KMS-11 (cell line): Measurements from ENCODE around the gene NECTIN1.

Experiments
- H2AFZ ChIP-seq: fragments of 200-600 bp; sonication (generic); 2 replicates; pipeline ENCODE4 v1.6.1; 2016; ENCODE audit warnings: antibody characterized with exemption, mixed run types, low read depth
- H3K27ac ChIP-seq: fragments of 200-600 bp; sonication (generic); 2 replicates; pipeline ENCODE4 v1.6.1; 2016; ENCODE audit warnings: mild to moderate bottlenecking, mixed run types
- H3K27me3 ChIP-seq: fragments of 200-600 bp; sonication (generic); 2 replicates; pipeline ENCODE4 v1.6.1; 2017; ENCODE audit warnings: mild to moderate bottlenecking, low read depth, mixed run types, moderate library complexity; ENCODE audit not compliant: insufficient read depth
- H3K36me3 ChIP-seq: fragments of 200-600 bp; sonication (generic); 2 replicates; pipeline ENCODE4 v1.6.1; 2017; ENCODE audit warnings: mild to moderate bottlenecking, mixed run types; ENCODE audit not compliant: insufficient read depth
- H3K4me1 ChIP-seq: fragments of 200-600 bp; sonication (generic); 2 replicates; pipeline ENCODE4 v1.6.1; 2016; ENCODE audit warnings: mild to moderate bottlenecking, low read depth, mixed run types; ENCODE audit not compliant: poor library complexity, severe bottlenecking
- H3K4me2 ChIP-seq: fragments of 200-600 bp; sonication (generic); 2 replicates; pipeline ENCODE4 v1.7.0; 2016; ENCODE audit warnings: mild to moderate bottlenecking, mixed run types
- H3K4me3 ChIP-seq: fragments of 200-600 bp; sonication (generic); IDR thresholded peaks from 2 replicates; pipeline ENCODE4 v1.6.1; 2017; ENCODE audit warnings: low read depth, low read length, mixed read lengths; ENCODE audit not compliant: insufficient read depth
- H3K79me2 ChIP-seq: fragments of 200-600 bp; sonication (generic); 2 replicates; pipeline ENCODE4 v1.6.1; 2016; ENCODE audit warnings: low read depth, mixed run types; ENCODE audit not compliant: insufficient read depth
- H3K9ac ChIP-seq: fragments of 200-600 bp; sonication (generic); 2 replicates; pipeline ENCODE4 v1.6.1; 2016; ENCODE audit warnings: mild to moderate bottlenecking, mixed run types
- H4K20me1 ChIP-seq: fragments of 200-600 bp; sonication (generic); 2 replicates; pipeline ENCODE4 v1.6.1; 2016; ENCODE audit warnings: mild to moderate bottlenecking, mixed run types; ENCODE audit not compliant: insufficient read depth
- TF ChIP-seq, protein P1 (sequence below): fragments of 200-600 bp; sonication (generic); conservative IDR thresholded peaks from 2 replicates; pipeline ENCODE4 v1.6.1; 2017; ENCODE audit warnings: low read depth, mild to moderate bottlenecking, antibody characterized with exemption, low read length, moderate library complexity, mixed read lengths

Gene NECTIN1

GRCh38 chr11:119594639-119595249 is 134.3 kb downstream of the NECTIN1 start:
- TF ChIP-seq, protein P1, sequence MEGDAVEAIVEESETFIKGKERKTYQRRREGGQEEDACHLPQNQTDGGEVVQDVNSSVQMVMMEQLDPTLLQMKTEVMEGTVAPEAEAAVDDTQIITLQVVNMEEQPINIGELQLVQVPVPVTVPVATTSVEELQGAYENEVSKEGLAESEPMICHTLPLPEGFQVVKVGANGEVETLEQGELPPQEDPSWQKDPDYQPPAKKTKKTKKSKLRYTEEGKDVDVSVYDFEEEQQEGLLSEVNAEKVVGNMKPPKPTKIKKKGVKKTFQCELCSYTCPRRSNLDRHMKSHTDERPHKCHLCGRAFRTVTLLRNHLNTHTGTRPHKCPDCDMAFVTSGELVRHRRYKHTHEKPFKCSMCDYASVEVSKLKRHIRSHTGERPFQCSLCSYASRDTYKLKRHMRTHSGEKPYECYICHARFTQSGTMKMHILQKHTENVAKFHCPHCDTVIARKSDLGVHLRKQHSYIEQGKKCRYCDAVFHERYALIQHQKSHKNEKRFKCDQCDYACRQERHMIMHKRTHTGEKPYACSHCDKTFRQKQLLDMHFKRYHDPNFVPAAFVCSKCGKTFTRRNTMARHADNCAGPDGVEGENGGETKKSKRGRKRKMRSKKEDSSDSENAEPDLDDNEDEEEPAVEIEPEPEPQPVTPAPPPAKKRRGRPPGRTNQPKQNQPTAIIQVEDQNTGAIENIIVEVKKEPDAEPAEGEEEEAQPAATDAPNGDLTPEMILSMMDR: no peak
- no peaks in the 10 kb centered on the region for H3K4me1 ChIP-seq
- no peaks in the 10 kb centered on the region for H3K36me3 ChIP-seq
- H2AFZ ChIP-seq: no peak overlapping the region
- H3K79me2 ChIP-seq: no peaks in the 10 kb centered on the region
- H4K20me1 ChIP-seq: no peaks in the 10 kb centered on the region
- H3K9ac ChIP-seq: no peak overlapping the region
- no peak overlapping the region for H3K4me2 ChIP-seq
- no peaks in the 10 kb centered on the region for H3K27me3 ChIP-seq
- H3K27ac ChIP-seq: no peak overlapping the region
- H3K4me3 ChIP-seq: no peak overlapping the region

DNA sequence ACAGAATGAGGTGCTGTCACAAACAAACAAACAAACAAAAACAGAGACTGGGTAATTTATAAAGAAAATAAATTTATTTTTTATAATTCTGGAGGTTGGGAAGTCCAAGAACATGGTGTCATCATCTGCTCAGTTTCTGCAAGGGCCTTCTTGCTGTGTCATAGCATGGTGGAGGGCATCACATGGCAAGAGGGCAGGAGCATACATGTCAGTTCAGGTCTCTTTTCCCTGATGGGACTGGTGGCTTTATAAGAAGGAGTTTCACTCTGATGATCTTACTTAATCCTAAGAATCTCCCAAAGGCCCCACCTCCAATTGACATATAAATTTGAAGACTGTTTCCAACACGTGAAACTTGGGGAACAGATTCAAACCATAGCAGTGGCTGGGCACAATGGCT is 135.7 kb downstream of the NECTIN1 start:
- Histone ChIP-seq H3K27ac (no peak overlapping the region), H3K9ac (no peak overlapping the region), H3K36me3 (no peaks in the 10 kb centered on the region), H4K20me1 (no peaks in the 10 kb centered on the region), H3K4me2 (no peak overlapping the region), H3K4me1 (no peaks in the 10 kb centered on the region), H2AFZ (no peak overlapping the region), H3K4me3 (no peak overlapping the region), H3K27me3 (no peaks in the 10 kb centered on the region), H3K79me2 (no peaks in the 10 kb centered on the region)
- TF ChIP-seq, protein P1: no peak

DNA sequence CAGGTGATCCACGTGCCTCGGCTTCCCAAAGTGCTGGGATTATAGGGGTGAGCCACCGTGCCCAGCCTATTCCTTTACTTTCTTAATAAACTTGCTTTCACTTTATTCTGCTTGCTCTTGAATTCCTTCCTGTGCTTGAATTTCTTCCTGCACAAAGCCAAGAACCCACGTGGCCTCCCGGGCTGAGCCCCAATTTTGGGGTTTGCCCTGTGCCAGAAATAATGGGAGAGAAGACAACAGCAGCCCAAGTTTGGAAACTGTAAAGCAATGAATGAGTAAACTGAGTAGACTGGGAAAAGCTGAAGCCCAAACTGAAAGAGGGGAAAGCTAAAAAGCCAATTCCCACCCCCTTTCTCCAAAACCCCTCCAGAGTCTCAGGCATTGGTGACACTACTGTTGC is 136.4 kb downstream of the NECTIN1 start:
- Histone ChIP-seq H3K27ac (no peak overlapping the region), H3K27me3 (no peaks in the 10 kb centered on the region), H3K4me2 (no peak overlapping the region), H3K9ac (no peak overlapping the region), H4K20me1 (no peaks in the 10 kb centered on the region), H3K79me2 (no peaks in the 10 kb centered on the region), H2AFZ (no peak overlapping the region), H3K4me1 (no peaks in the 10 kb centered on the region), H3K4me3 (no peak overlapping the region), H3K36me3 (no peaks in the 10 kb centered on the region)
- TF ChIP-seq, protein P1: no peak

DNA sequence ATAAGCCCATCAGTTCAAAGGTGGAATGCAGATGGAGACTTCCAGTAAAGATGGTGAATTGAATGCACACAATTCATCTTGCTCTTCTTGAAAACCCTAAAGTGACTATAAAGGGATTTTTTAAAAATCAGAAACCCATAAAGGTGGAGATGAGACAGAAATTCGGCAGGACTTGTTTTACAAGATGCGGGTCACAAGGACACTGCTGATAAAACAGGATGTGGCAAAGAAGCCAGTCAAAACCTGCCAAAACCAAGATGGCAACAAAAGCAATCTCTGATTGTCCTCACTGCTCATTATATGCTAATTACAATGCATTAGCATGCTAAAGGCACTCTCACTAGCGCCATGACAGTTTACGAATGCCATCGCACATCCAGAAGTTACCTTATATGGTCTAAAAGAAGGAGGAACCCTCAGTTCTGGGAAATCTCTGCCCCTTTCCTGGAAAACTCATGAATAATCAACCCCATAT is 137.1 kb downstream of the NECTIN1 start:
- Histone ChIP-seq H3K79me2 (no peaks in the 10 kb centered on the region), H2AFZ (no peak overlapping the region), H3K4me1 (no peaks in the 10 kb centered on the region), H4K20me1 (no peaks in the 10 kb centered on the region), H3K36me3 (no peaks in the 10 kb centered on the region), H3K4me2 (no peak overlapping the region), H3K4me3 (no peak overlapping the region), H3K27ac (no peak overlapping the region), H3K27me3 (no peaks in the 10 kb centered on the region), H3K9ac (no peak overlapping the region)
- TF ChIP-seq, protein P1: no peak
